ENCODE data around the gene ECHDC1. TPM values are rescaled to one million over a fixed set of nuclear protein-coding genes. Genes with fewer than 3 reads are reported as not detected.

The ECHDC1 gene
- total and polyA plus RNA-seq, 2 of the 8 experiments (the other 6 are each of a cell fraction or from before 2014, with no cell fraction given), result 11.3 to 60.5 TPM

DNA sequence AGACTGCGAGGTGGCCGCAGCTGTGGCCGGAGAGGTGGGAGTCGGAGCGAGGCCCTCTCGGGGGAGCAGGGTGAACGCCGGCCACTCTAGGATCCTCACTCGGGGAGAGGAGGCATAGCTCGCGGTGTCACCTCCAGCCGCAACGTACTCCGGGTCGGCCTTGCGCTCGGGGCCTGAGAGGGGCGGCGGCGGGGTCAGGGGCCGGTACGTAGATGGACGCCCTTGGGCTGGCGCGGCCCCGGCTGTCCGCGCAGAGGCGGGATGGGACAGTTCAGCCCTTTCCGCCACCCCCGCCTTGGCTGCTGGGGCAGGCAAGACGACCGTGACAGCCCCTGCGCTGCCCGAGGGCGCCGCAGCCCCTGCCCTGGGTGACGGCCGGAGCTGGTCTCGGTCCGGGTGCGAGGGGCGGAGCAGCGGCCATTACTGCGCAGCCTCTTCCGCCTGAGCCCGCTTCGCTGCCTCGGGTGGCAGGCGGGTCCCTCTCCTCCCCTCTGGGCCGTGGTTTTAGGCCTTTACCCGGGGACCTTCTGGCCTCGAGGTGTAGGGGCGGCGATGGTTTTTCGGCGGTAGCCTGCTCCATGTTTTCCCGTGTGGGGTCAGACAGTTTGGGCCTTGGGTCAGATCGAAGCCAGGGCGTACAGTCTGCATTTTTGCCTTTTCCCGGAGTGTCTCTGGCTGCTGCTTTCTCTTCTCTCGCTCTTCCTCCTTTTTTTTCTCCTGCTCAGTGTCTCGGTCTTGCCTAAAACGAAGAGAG, 76.3 kb downstream of the ECHDC1 start (continued):
- TF ChIP-seq, protein P1, sequence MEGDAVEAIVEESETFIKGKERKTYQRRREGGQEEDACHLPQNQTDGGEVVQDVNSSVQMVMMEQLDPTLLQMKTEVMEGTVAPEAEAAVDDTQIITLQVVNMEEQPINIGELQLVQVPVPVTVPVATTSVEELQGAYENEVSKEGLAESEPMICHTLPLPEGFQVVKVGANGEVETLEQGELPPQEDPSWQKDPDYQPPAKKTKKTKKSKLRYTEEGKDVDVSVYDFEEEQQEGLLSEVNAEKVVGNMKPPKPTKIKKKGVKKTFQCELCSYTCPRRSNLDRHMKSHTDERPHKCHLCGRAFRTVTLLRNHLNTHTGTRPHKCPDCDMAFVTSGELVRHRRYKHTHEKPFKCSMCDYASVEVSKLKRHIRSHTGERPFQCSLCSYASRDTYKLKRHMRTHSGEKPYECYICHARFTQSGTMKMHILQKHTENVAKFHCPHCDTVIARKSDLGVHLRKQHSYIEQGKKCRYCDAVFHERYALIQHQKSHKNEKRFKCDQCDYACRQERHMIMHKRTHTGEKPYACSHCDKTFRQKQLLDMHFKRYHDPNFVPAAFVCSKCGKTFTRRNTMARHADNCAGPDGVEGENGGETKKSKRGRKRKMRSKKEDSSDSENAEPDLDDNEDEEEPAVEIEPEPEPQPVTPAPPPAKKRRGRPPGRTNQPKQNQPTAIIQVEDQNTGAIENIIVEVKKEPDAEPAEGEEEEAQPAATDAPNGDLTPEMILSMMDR (IDR thresholded peaks at IDR 0.05; ENCODE audit: control extremely low read depth in 1 of 3, insufficient read depth in 1 of 3, low read depth in 1 of 3, low read length in 3 of 3), result no peak
